WTC11 (cell line): ENCODE results near the gene CHRNA4. TPM values are rescaled to one million over a fixed set of nuclear protein-coding genes. Genes with fewer than 3 reads are reported as not detected.
"Not testable (repeated sequence)": the region's sequence is repeated elsewhere in the genome, so short reads cannot be mapped to it uniquely, and the experiment has no call there.

ENCODE experiments used
- ATAC-seq: fragments of 200-7000 bp; cut with Tn5 transposase; 2 replicates; pipeline ENCODE4 v1.10.0; 2021; ENCODE audit warnings: mild to moderate bottlenecking, moderate library complexity
- CTCF ChIA-PET: fragments of 300-600 bp; sonication (Branson Sonifier 250); formaldehyde crosslinking; loops from one replicate; lab custom pipeline; 2021; ENCODE audit warnings: antibody characterized with exemption; lab: Charles Lee
- POLR2A ChIA-PET: fragments of 350-600 bp; sonication (Branson Sonifier 250); formaldehyde crosslinking; loops from one replicate; lab custom pipeline; 2021; ENCODE audit warnings: antibody characterized with exemption; lab: Charles Lee
- DNase-seq: peaks from one replicate; pipeline ENCODE4 v3.0.0; 2021; ENCODE audit warnings: low spot score
- H3K27ac Mint-ChIP-seq: 2 replicates; pipeline ENCODE4 v1.8.0; 2021; ENCODE audit warnings: mixed read lengths
- H3K27me3 Mint-ChIP-seq: 2 replicates; pipeline ENCODE4 v1.8.0; 2021; ENCODE audit warnings: low read depth, mild to moderate bottlenecking, moderate library complexity, mixed read lengths
- H3K36me3 Mint-ChIP-seq: 2 replicates; pipeline ENCODE4 v1.8.0; 2021; ENCODE audit warnings: mixed read lengths
- H3K4me1 Mint-ChIP-seq: 2 replicates; pipeline ENCODE4 v1.8.0; 2022; ENCODE audit warnings: mixed read lengths
- H3K4me3 Mint-ChIP-seq: 2 replicates; pipeline ENCODE4 v1.8.0; 2021; ENCODE audit warnings: mild to moderate bottlenecking, moderate library complexity, mixed read lengths
- H3K9me3 Mint-ChIP-seq: 2 replicates; pipeline ENCODE4 v1.8.0; 2021; ENCODE audit warnings: mixed read lengths
- ARID4B ChIP-seq: sonication (generic); formaldehyde crosslinking; IDR thresholded peaks from 2 replicates; pipeline ENCODE4 v1.8.0; 2023; ENCODE audit warnings: missing genetic modification reagents, mild to moderate bottlenecking, borderline replicate concordance
- CDX4 ChIP-seq: fragments of 250-450 bp; sonication (Bioruptor Pico); IDR thresholded peaks from 2 replicates; pipeline ENCODE4 v1.9.0; 2021; ENCODE audit warnings: moderate library complexity, mild to moderate bottlenecking, inconsistent platforms, borderline replicate concordance
- CREB1 ChIP-seq: sonication (generic); formaldehyde crosslinking; IDR thresholded peaks from 2 replicates; pipeline ENCODE4 v1.8.0; 2023; ENCODE audit warnings: mild to moderate bottlenecking, missing genetic modification reagents
- CTCF ChIP-seq: fragments of 200-600 bp; IDR thresholded peaks from 2 replicates; pipeline ENCODE4 v1.8.0; 2022; ENCODE audit warnings: antibody characterized with exemption
- E2F1 ChIP-seq: sonication (generic); formaldehyde crosslinking; IDR thresholded peaks from 2 replicates; pipeline ENCODE4 v1.8.0; 2022; ENCODE audit warnings: mild to moderate bottlenecking, missing genetic modification reagents
- ETV6 ChIP-seq: sonication (generic); formaldehyde crosslinking; IDR thresholded peaks from 2 replicates; pipeline ENCODE4 v1.8.1; 2022; ENCODE audit warnings: mild to moderate bottlenecking, missing genetic modification reagents
- FOXK1 ChIP-seq: sonication (generic); formaldehyde crosslinking; IDR thresholded peaks from 2 replicates; pipeline ENCODE4 v1.8.0; 2022; ENCODE audit warnings: mild to moderate bottlenecking, moderate library complexity, missing genetic modification reagents
- HMGA2 ChIP-seq: fragments of 250-450 bp; sonication (Bioruptor Pico); IDR thresholded peaks from 2 replicates; pipeline ENCODE4 v1.4.0; 2021; ENCODE audit warnings: mild to moderate bottlenecking, moderate library complexity
- IRF1 ChIP-seq: sonication (generic); formaldehyde crosslinking; IDR thresholded peaks from 2 replicates; pipeline ENCODE4 v1.8.0; 2023; ENCODE audit warnings: missing genetic modification reagents
- JAZF1 ChIP-seq: fragments of 250-450 bp; sonication (Bioruptor Pico); IDR thresholded peaks from 2 replicates; pipeline ENCODE4 v1.9.0; 2021; ENCODE audit warnings: moderate library complexity, mild to moderate bottlenecking, inconsistent platforms
- NFATC4 ChIP-seq: fragments of 250-450 bp; sonication (Bioruptor Pico); IDR thresholded peaks from 2 replicates; pipeline ENCODE4 v1.9.0; 2021; ENCODE audit warnings: mild to moderate bottlenecking
- NFYB ChIP-seq: sonication (generic); formaldehyde crosslinking; conservative IDR thresholded peaks from 2 replicates; pipeline ENCODE4 v1.8.0; 2022; ENCODE audit warnings: low read depth, missing genetic modification reagents
- PRRX2 ChIP-seq: fragments of 250-450 bp; sonication (Bioruptor Pico); IDR thresholded peaks from 2 replicates; pipeline ENCODE4 v1.8.0; 2021; ENCODE audit warnings: mild to moderate bottlenecking
- RORB ChIP-seq: fragments of 250-450 bp; sonication (Bioruptor Pico); IDR thresholded peaks from 2 replicates; pipeline ENCODE4 v1.9.0; 2021; ENCODE audit warnings: mild to moderate bottlenecking
- SP1 ChIP-seq: sonication (generic); formaldehyde crosslinking; conservative IDR thresholded peaks from 2 replicates; pipeline ENCODE4 v1.8.1; 2022; ENCODE audit warnings: missing genetic modification reagents
- TEAD4 ChIP-seq: sonication (generic); formaldehyde crosslinking; IDR thresholded peaks from 2 replicates; pipeline ENCODE4 v1.8.0; 2022; ENCODE audit warnings: mild to moderate bottlenecking, missing genetic modification reagents
- USF2 ChIP-seq: sonication (generic); formaldehyde crosslinking; IDR thresholded peaks from 2 replicates; pipeline ENCODE4 v1.8.1; 2023; ENCODE audit warnings: mild to moderate bottlenecking, missing genetic modification reagents, moderate library complexity
- ZMAT4 ChIP-seq: fragments of 250-450 bp; sonication (Bioruptor Pico); IDR thresholded peaks from 2 replicates; pipeline ENCODE4 v1.9.0; 2021; ENCODE audit warnings: mild to moderate bottlenecking
- ZNF317 ChIP-seq: sonication (generic); formaldehyde crosslinking; IDR thresholded peaks from 2 replicates; pipeline ENCODE4 v1.8.1; 2023; ENCODE audit warnings: low read depth, mild to moderate bottlenecking, moderate library complexity, missing genetic modification reagents, borderline replicate concordance
- ZNF396 ChIP-seq: fragments of 250-450 bp; sonication (Bioruptor Pico); IDR thresholded peaks from 2 replicates; pipeline ENCODE4 v1.8.0; 2021; ENCODE audit warnings: mild to moderate bottlenecking, moderate library complexity, borderline replicate concordance
- ZNF423 ChIP-seq: fragments of 250-450 bp; sonication (Bioruptor Pico); IDR thresholded peaks from 2 replicates; pipeline ENCODE4 v2.1.2; 2022; ENCODE audit warnings: mild to moderate bottlenecking, moderate library complexity
- total RNA-seq: library from RNA; stranded (reverse); gene quantifications from 3 replicates; pipeline ENCODE4 v1.2.3, GENCODE V29; 2021

Gene CHRNA4
- total RNA-seq, 1 experiment from 2014 or later: 2.5 TPM

- Mint-ChIP-seq H3K27me3 (peaks cover 7% of the 10 kb centered on the region), H3K4me3 (no peak overlapping the region), H3K9me3 (peaks cover 36% of the 10 kb centered on the region), H3K36me3 (peaks cover 6% of the 10 kb centered on the region), H3K27ac (no peak overlapping the region), H3K4me1 (no peaks in the 10 kb centered on the region)
- CTCF ChIA-PET: interaction anchor here (0.6 kb wide), 1 partner anchor 45 kb away, joined by 3 read pairs; no protein-coding TSS in a partner anchor
- ATAC-seq (no peak), DNase-seq (no peak)
- no peak for TF ChIP-seq PRRX2 (CRISPR knock-in tag)
- no peak for TF ChIP-seq ETV6 (CRISPR knock-in tag)
- TF ChIP-seq HMGA2 (CRISPR knock-in tag): no peak
- no peak for TF ChIP-seq FOXK1 (CRISPR knock-in tag)
- TF ChIP-seq JAZF1: no peak
- TF ChIP-seq ZMAT4 (CRISPR knock-in tag): no peak
- no peak for TF ChIP-seq RORB (CRISPR knock-in tag)
- no peak for TF ChIP-seq NFYB (CRISPR knock-in tag)
- TF ChIP-seq SP1 (CRISPR knock-in tag): no peak
- TF ChIP-seq TEAD4: no peak
- no peak for TF ChIP-seq IRF1 (CRISPR knock-in tag)
- TF ChIP-seq ZNF423: no peak
- no peak for TF ChIP-seq USF2 (CRISPR knock-in tag)
- TF ChIP-seq, all 79 proteins: peak for 0
- POLR2A ChIA-PET: no interaction called here
Observed at GRCh38 chr20:63335711-63336110, 25.4 kb downstream of the CHRNA4 start.

GRCh38 chr20:63335060-63335459 lies 26.1 kb downstream of the CHRNA4 start:
- H3K27me3 Mint-ChIP-seq, DNase-seq, H3K36me3 Mint-ChIP-seq, H3K4me3 Mint-ChIP-seq, ATAC-seq, H3K27ac Mint-ChIP-seq, H3K4me1 Mint-ChIP-seq, POLR2A ChIA-PET: not testable (repeated sequence)
- peaks cover 33% of the 10 kb centered on the region for H3K9me3 Mint-ChIP-seq
- CTCF ChIA-PET: interaction anchor here (0.6 kb wide), 1 partner anchor 203 kb away, joined by 4 read pairs; no protein-coding TSS in a partner anchor

- POLR2A ChIA-PET: no interaction called here
- DNase-seq (no peak), ATAC-seq (no peak)
- peaks cover 6% of the 10 kb centered on the region for H3K36me3 Mint-ChIP-seq
- peaks cover 26% of the 10 kb centered on the region for H3K9me3 Mint-ChIP-seq
- no peak overlapping the region for H3K27ac Mint-ChIP-seq
- H3K27me3 Mint-ChIP-seq: peaks cover 5% of the 10 kb centered on the region
- CTCF ChIA-PET: interaction anchor here (0.6 to 1.2 kb wide), 2 partner anchors 162 to 204 kb away, joined by 3 to 4 read pairs; no protein-coding TSS in a partner anchor
- H3K4me3 Mint-ChIP-seq: no peak overlapping the region
- TF ChIP-seq E2F1 (CRISPR knock-in tag) (no peak), CTCF (no peak), ZNF317 (CRISPR knock-in tag) (no peak), CREB1 (CRISPR knock-in tag) (no peak), NFYB (CRISPR knock-in tag) (no peak), ARID4B (CRISPR knock-in tag) (no peak), JAZF1 (no peak), PRRX2 (CRISPR knock-in tag) (no peak), CDX4 (CRISPR knock-in tag) (no peak), NFATC4 (no peak), ZNF396 (CRISPR knock-in tag) (no peak), ETV6 (CRISPR knock-in tag) (no peak)
- H3K4me1 Mint-ChIP-seq: no peaks in the 10 kb centered on the region
Observed at GRCh38 chr20:63334356-63334755, 26.8 kb downstream of the CHRNA4 start.
